HCT116 (cell line): ENCODE measurements around the gene ADAM19.

Source experiments
- EGR1 ChIP-seq: IDR thresholded peaks from 2 replicates; pipeline ENCODE4 v1.6.1; 2012; ENCODE audit warnings: low read depth
- EZH2 ChIP-seq: fragments of 200-600 bp; sonication (generic); IDR thresholded peaks from 2 replicates; pipeline ENCODE4 v1.6.1; 2017; ENCODE audit warnings: antibody characterized with exemption, mixed run types
- POLR2AphosphoS5 ChIP-seq: IDR thresholded peaks from 2 replicates; pipeline ENCODE4 v1.6.1; 2011; ENCODE audit warnings: mild to moderate bottlenecking, low read depth, low read length, moderate library complexity
- RAD21 ChIP-seq: IDR thresholded peaks from 2 replicates; pipeline ENCODE4 v1.6.1; 2012; ENCODE audit warnings: low read depth, mild to moderate bottlenecking
- SRF ChIP-seq: IDR thresholded peaks from 2 replicates; pipeline ENCODE4 v1.6.1; 2012; ENCODE audit warnings: low read depth

DNA sequence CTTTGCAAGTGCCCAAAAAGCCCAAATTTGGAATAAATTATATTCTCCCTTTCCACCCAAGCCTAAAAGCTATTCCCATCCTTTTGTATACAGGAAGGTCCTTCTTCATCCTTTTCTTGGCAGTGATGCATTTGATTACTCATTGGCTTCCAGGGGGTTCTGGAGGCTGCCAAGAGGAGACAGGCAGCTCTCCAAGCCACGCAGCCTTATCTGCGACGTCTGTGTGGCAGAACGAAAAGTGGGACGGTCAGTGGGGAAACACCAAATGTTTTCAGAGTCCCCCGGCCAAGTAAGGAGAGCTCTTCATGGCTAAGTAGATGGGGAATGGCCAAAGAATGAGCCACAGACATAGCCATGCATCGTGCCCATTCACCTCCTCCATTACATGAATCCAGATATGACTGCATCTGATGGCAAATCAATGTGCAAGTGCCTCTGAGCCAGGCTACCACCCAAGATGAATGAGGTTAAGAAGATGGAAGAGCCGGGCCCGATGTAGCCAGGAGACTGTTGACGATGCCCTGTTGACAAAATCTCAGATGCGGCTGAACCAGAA lies 12.1 kb downstream of the ADAM19 start:
- TF ChIP-seq EGR1 (no peak), EZH2 (no peak), SRF (no peak), RAD21 (no peak), POLR2AphosphoS5 (no peak)
